DND-41 (cell line): Measurements from ENCODE around the gene FTO.

Source experiments
- ATAC-seq: fragments of 200-7000 bp; cut with Tn5 transposase; 3 replicates; pipeline ENCODE4 v1.9.1; 2021; ENCODE audit warnings: low read depth; ENCODE audit not compliant: insufficient read depth
- DNase-seq: peaks from one replicate; pipeline ENCODE4 v3.0.0-alpha.2; 2020
- H2AFZ ChIP-seq: 2 replicates; pipeline ENCODE4 v1.6.0; 2012; ENCODE audit warnings: low read depth, low read length
- H3K27ac ChIP-seq: 2 replicates; pipeline ENCODE4 v1.5.1; 2012; ENCODE audit warnings: low read length, inconsistent platforms
- H3K27me3 ChIP-seq: fragments of 200-600 bp; sonication (generic); 2 replicates; pipeline ENCODE4 v1.6.0; 2012; ENCODE audit warnings: low read length, mild to moderate bottlenecking, inconsistent platforms; ENCODE audit not compliant: insufficient read depth, poor library complexity
- H3K36me3 ChIP-seq: 2 replicates; pipeline ENCODE4 v1.5.1; 2012; ENCODE audit warnings: low read length, inconsistent platforms; ENCODE audit not compliant: insufficient read depth
- H3K4me1 ChIP-seq: 2 replicates; pipeline ENCODE4 v1.5.1; 2012; ENCODE audit warnings: mild to moderate bottlenecking, low read length; ENCODE audit not compliant: insufficient read depth
- H3K4me2 ChIP-seq: 2 replicates; pipeline ENCODE4 v1.6.0; 2012; ENCODE audit warnings: mild to moderate bottlenecking, moderate library complexity, low read length, inconsistent platforms; ENCODE audit not compliant: insufficient read depth
- H3K4me3 ChIP-seq, 2 experiments: fragments of 200-600 bp in 1 of 2; shearing (Covaris generic) in 1 of 2; 2 replicates each; pipeline ENCODE4 v1.5.1; 2012 to 2016; ENCODE audit warnings: inconsistent platforms in 2 of 2, low read length in 2 of 2, mild to moderate bottlenecking in 2 of 2, low read depth in 1 of 2, moderate library complexity in 1 of 2
- H3K79me2 ChIP-seq: 2 replicates; pipeline ENCODE4 v1.6.0; 2012; ENCODE audit warnings: low read length, inconsistent platforms; ENCODE audit not compliant: insufficient read depth
- H3K9ac ChIP-seq: 2 replicates; pipeline ENCODE4 v1.6.0; 2012; ENCODE audit warnings: low read depth, mild to moderate bottlenecking, inconsistent platforms, low read length, moderate library complexity
- H3K9me3 ChIP-seq: 2 replicates; pipeline ENCODE4 v1.5.1; 2012; ENCODE audit warnings: low read length, moderate library complexity, mild to moderate bottlenecking, inconsistent platforms; ENCODE audit not compliant: insufficient read depth, severe bottlenecking
- H4K20me1 ChIP-seq: 2 replicates; pipeline ENCODE4 v1.6.0; 2012; ENCODE audit warnings: low read length; ENCODE audit not compliant: insufficient read depth
- EZH2 ChIP-seq: IDR thresholded peaks from 3 replicates; pipeline ENCODE4 v1.6.1; 2012; ENCODE audit warnings: borderline replicate concordance, low read depth, mild to moderate bottlenecking, moderate library complexity, low read length, inconsistent platforms; ENCODE audit not compliant: severe bottlenecking
- TF ChIP-seq, protein P1 (sequence below): IDR thresholded peaks from 2 replicates; pipeline ENCODE4 v1.5.1; 2012; ENCODE audit warnings: borderline replicate concordance, low read length, moderate library complexity, mild to moderate bottlenecking; ENCODE audit not compliant: poor library complexity, severe bottlenecking; ENCODE audit errors: extremely low read depth

Gene FTO

DNA sequence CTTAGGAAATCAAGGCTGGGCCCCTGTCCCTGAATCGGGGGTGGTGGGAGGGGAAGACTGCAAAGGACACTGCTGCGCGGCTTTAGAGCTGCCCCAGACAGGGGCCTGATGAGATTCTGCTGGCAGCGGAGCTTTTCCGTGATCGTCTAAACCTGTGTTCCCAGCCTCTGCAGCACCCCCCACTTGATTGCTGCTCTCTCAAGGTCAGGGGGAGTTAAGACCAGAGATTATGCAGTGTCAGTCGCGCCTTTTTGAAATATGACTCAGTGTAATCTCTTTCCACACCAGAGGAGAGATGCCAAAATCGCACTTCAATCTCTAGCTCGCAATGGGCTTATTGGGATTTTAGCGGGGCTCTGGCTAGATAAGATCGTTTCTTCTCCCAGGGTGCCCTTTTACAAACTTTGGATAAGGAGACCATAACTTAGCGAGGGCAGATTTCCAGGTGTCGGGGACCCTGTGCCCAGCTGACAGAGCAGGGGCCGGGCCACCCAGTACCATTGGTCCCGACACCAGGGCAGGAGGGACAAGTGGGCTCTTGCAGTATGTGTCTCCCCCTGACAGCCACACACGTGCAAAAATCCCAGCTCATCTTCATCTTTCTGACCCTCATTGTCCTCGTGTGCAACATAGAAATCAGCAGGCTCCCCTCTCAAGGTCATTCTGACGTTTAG lies 495.7 kb downstream of the FTO start:
- TF ChIP-seq, protein P1, sequence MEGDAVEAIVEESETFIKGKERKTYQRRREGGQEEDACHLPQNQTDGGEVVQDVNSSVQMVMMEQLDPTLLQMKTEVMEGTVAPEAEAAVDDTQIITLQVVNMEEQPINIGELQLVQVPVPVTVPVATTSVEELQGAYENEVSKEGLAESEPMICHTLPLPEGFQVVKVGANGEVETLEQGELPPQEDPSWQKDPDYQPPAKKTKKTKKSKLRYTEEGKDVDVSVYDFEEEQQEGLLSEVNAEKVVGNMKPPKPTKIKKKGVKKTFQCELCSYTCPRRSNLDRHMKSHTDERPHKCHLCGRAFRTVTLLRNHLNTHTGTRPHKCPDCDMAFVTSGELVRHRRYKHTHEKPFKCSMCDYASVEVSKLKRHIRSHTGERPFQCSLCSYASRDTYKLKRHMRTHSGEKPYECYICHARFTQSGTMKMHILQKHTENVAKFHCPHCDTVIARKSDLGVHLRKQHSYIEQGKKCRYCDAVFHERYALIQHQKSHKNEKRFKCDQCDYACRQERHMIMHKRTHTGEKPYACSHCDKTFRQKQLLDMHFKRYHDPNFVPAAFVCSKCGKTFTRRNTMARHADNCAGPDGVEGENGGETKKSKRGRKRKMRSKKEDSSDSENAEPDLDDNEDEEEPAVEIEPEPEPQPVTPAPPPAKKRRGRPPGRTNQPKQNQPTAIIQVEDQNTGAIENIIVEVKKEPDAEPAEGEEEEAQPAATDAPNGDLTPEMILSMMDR = no peak
- TF ChIP-seq EZH2 = no peak
- Histone ChIP-seq H3K27ac (no peak overlapping the region), H3K4me1 (no peaks in the 10 kb centered on the region), H3K79me2 (no peaks in the 10 kb centered on the region), H3K27me3 (no peaks in the 10 kb centered on the region), H3K9ac (no peak overlapping the region), H2AFZ (no peak overlapping the region), H3K9me3 (no peaks in the 10 kb centered on the region), H3K4me3 (no peak overlapping the region), H3K4me2 (no peak overlapping the region), H3K36me3 (no peaks in the 10 kb centered on the region), H4K20me1 (no peaks in the 10 kb centered on the region)
- DNase-seq (no peak), ATAC-seq (no peak)

DNA sequence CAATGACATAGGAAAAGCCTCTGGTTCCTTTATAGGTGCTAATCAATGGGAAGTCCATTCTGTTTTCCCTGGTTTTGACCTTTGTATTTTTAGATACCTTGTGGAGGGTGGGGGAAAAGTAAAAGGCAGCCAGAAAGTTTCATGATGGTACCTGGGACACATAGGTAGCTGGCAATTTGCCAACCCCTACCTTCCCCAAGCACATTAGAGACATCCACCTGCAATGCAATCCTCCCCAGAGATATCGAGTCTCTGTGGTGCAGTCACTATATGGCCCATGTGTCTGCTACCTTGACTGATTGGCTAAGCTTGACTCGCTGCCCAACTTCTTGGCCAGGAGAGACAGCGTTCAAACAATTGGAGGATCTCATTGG lies 496.2 kb downstream of the FTO start:
- Histone ChIP-seq H4K20me1 (no peaks in the 10 kb centered on the region), H3K27ac (no peak overlapping the region), H2AFZ (no peak overlapping the region), H3K79me2 (no peaks in the 10 kb centered on the region), H3K9ac (no peak overlapping the region), H3K27me3 (no peaks in the 10 kb centered on the region), H3K4me3 (no peak overlapping the region), H3K9me3 (no peaks in the 10 kb centered on the region), H3K36me3 (no peaks in the 10 kb centered on the region), H3K4me1 (no peaks in the 10 kb centered on the region), H3K4me2 (no peak overlapping the region)
- TF ChIP-seq, protein P1 = no peak
- TF ChIP-seq EZH2 = no peak
- ATAC-seq = no peak
- DNase-seq = no peak

GRCh38 chr16:54200720-54201119 lies 496.8 kb downstream of the FTO start:
- no peaks in the 10 kb centered on the region for H3K4me1 ChIP-seq
- DNase-seq (no peak), ATAC-seq (no peak)
- H3K27me3 ChIP-seq = no peaks in the 10 kb centered on the region
- H3K36me3 ChIP-seq = no peaks in the 10 kb centered on the region
- no peak for TF ChIP-seq EZH2
- TF ChIP-seq, protein P1 = no peak
- H2AFZ ChIP-seq = no peak overlapping the region
- no peak overlapping the region for H3K4me3 ChIP-seq
- H3K9me3 ChIP-seq = no peaks in the 10 kb centered on the region
- H3K9ac ChIP-seq = no peak overlapping the region
- no peaks in the 10 kb centered on the region for H4K20me1 ChIP-seq
- no peak overlapping the region for H3K27ac ChIP-seq
- H3K79me2 ChIP-seq = no peaks in the 10 kb centered on the region
- H3K4me2 ChIP-seq = no peak overlapping the region

DNA sequence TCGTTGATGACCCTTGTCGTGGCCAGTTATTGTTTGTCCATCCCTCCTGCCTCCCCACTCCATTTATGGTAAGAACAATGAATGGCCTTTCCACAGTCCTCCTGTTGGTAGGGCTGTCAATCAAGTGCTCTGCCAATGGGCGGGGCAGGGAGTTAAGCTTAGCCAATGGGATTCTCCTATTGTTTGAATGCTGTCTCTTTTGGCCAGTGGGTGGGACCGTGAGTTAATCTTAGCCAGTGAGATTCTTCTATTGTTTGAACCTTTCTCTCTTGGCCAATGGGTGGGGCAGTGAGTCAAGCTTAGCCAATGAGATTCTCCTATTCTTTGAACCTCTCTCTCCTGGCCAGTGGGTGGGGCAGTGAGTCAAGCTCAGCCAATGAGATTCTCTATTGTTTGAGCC lies 497.2 kb downstream of the FTO start:
- H3K4me2 ChIP-seq = no peak overlapping the region
- H3K79me2 ChIP-seq = no peaks in the 10 kb centered on the region
- no peak overlapping the region for H3K9ac ChIP-seq
- H3K4me3 ChIP-seq = no peak overlapping the region
- TF ChIP-seq EZH2 = no peak
- TF ChIP-seq, protein P1 = no peak
- no peaks in the 10 kb centered on the region for H3K27me3 ChIP-seq
- no peaks in the 10 kb centered on the region for H3K4me1 ChIP-seq
- H3K36me3 ChIP-seq = no peaks in the 10 kb centered on the region
- H2AFZ ChIP-seq = no peak overlapping the region
- DNase-seq (no peak), ATAC-seq (no peak)
- no peaks in the 10 kb centered on the region for H3K9me3 ChIP-seq
- H3K27ac ChIP-seq = no peak overlapping the region
- H4K20me1 ChIP-seq = no peaks in the 10 kb centered on the region
